ENCODE data around the gene DNPEP.
"Not testable (repeated sequence)": the region's sequence is repeated elsewhere in the genome, so short reads cannot be mapped to it uniquely, and the experiment has no call there.

- TF ChIP-seq CSRNP3 (CRISPR knock-in tag; IDR thresholded peaks at IDR 0.05); ZFP30 (CRISPR knock-in tag; IDR thresholded peaks at IDR 0.05); TCF4 (CRISPR knock-in tag; IDR thresholded peaks at IDR 0.05; ENCODE audit: borderline replicate concordance); ZNF8 (CRISPR knock-in tag; IDR thresholded peaks at IDR 0.05); TOX (CRISPR knock-in tag; IDR thresholded peaks at IDR 0.05; ENCODE audit: borderline replicate concordance); CREB5 (CRISPR knock-in tag; IDR thresholded peaks at IDR 0.05; ENCODE audit: low read depth); SNAI2 (CRISPR knock-in tag; IDR thresholded peaks at IDR 0.05); TSHZ2 (CRISPR knock-in tag; IDR thresholded peaks at IDR 0.05); OSR1 (CRISPR knock-in tag; IDR thresholded peaks at IDR 0.05); PATZ1 (CRISPR knock-in tag; IDR thresholded peaks at IDR 0.05; ENCODE audit: borderline replicate concordance): not testable (repeated sequence)
These were observed 7.3 kb upstream of the DNPEP start for GRCh38 chr2:219395056-219395455.

Data from SK-N-SH treated with all-trans-retinoic acid at 6 μM for 48 hours (cell line).